Measurements from ENCODE around the gene PARD6B. TPM values are rescaled to one million over a fixed set of nuclear protein-coding genes. Genes with fewer than 3 reads are reported as not detected.

Gene PARD6B
- total and polyA plus RNA-seq, 2 donors (not counting 1 experiment from before 2014, with no cell fraction given): 0.91 to 6.0 TPM

- TF ChIP-seq CTCF (IDR thresholded peaks at IDR 0.05): no peak
- no peak for TF ChIP-seq EZH2 (IDR thresholded peaks at IDR 0.05; ENCODE audit: borderline replicate concordance, insufficient read depth, low read depth, low read length, poor library complexity, severe bottlenecking)
- Mint-ChIP-seq H3K27ac (no peak overlapping the region), H3K4me1 (no peaks in the 10 kb centered on the region), H3K27me3 (peaks cover 3% of the 10 kb centered on the region), H3K9me3 (ENCODE audit: insufficient read depth) (no peaks in the 10 kb centered on the region), H3K4me3 (no peak overlapping the region)
- ATAC-seq (ENCODE audit: low read depth) (no peak), DNase-seq (no peak)
- H3K4me3 ChIP-seq (ENCODE audit: control extremely low read depth in 1 of 5, extremely low read depth in 1 of 5, insufficient read depth in 1 of 5, low read depth in 2 of 5, low read length in 4 of 5): no peak overlapping the region
- no peaks in the 10 kb centered on the region for H3K9me3 ChIP-seq (ENCODE audit: control extremely low read depth in 1 of 3, control insufficient read depth in 2 of 3, insufficient read depth in 1 of 3, low read length in 2 of 3)
- H3K4me1 ChIP-seq (ENCODE audit: control insufficient read depth in 2 of 2, insufficient read depth in 2 of 2, low read length in 2 of 2): no peaks in the 10 kb centered on the region
- H4K20me1 ChIP-seq (ENCODE audit: control insufficient read depth, insufficient read depth, low read length, poor library complexity, severe bottlenecking): no peaks in the 10 kb centered on the region
- 83% methylated on average over 5 of the region's 6 CpGs for WGBS (ENCODE audit: insufficient coverage)
- H3K36me3 ChIP-seq (replicated peaks in 1 of 2; ENCODE audit: control extremely low read depth in 1 of 2, control insufficient read depth in 1 of 2, extremely low read depth in 1 of 2, insufficient read depth in 2 of 2, low read length in 1 of 2): no peaks in the 10 kb centered on the region
- H3K27ac ChIP-seq (ENCODE audit: low read length in 2 of 2): no peak overlapping the region
- H3K4me2 ChIP-seq (replicated peaks; ENCODE audit: low read depth, low read length, poor library complexity, severe bottlenecking): no peak overlapping the region
- intact Hi-C loops (cut with micrococcal nuclease): no loop called here
- no peak overlapping the region for H3K9ac ChIP-seq (ENCODE audit: low read length)
- no peak overlapping the region for H2AFZ ChIP-seq (ENCODE audit: insufficient read depth, low read depth, low read length, poor library complexity, severe bottlenecking)
- POLR2A ChIA-PET: no interaction called here
- no peaks in the 10 kb centered on the region for H3K27me3 ChIP-seq (replicated peaks in 1 of 4; ENCODE audit: control extremely low read depth in 1 of 4, control insufficient read depth in 3 of 4, insufficient read depth in 4 of 4, low read length in 3 of 4)
- CTCF ChIA-PET: no interaction called here
- no peaks in the 10 kb centered on the region for H3K79me2 ChIP-seq (ENCODE audit: control insufficient read depth, insufficient read depth, low read length)
Observed at GRCh38 chr20:50762045-50762422, 30.7 kb downstream of the PARD6B start.

GRCh38 chr20:50762435-50763220 is 31.2 kb downstream of the PARD6B start:
- TF ChIP-seq EZH2 (IDR thresholded peaks at IDR 0.05; ENCODE audit: borderline replicate concordance, insufficient read depth, low read depth, low read length, poor library complexity, severe bottlenecking) (no peak), CTCF (IDR thresholded peaks at IDR 0.05) (no peak)
- H2AFZ ChIP-seq (ENCODE audit: insufficient read depth, low read depth, low read length, poor library complexity, severe bottlenecking): no peak overlapping the region
- H3K9me3 ChIP-seq (ENCODE audit: control extremely low read depth in 1 of 3, control insufficient read depth in 2 of 3, insufficient read depth in 1 of 3, low read length in 2 of 3): no peaks in the 10 kb centered on the region
- H3K27me3 Mint-ChIP-seq: peaks cover 8% of the 10 kb centered on the region
- ChIA-PET POLR2A (no interaction called here), CTCF (interaction anchor here (1.0 kb wide), 1 partner anchor 14 kb away, joined by 4 read pairs; no protein-coding TSS in a partner anchor)
- DNase-seq (no peak), ATAC-seq (ENCODE audit: low read depth) (no peak)
- no peak overlapping the region for H3K4me3 Mint-ChIP-seq
- intact Hi-C loops (cut with micrococcal nuclease): no loop called here
- 96% methylated on average over 8 of the region's 12 CpGs for WGBS (ENCODE audit: insufficient coverage)
- H3K27me3 ChIP-seq (replicated peaks in 1 of 4; ENCODE audit: control extremely low read depth in 1 of 4, control insufficient read depth in 3 of 4, insufficient read depth in 4 of 4, low read length in 3 of 4): no peaks in the 10 kb centered on the region
- no peak overlapping the region for H3K4me2 ChIP-seq (replicated peaks; ENCODE audit: low read depth, low read length, poor library complexity, severe bottlenecking)
- H3K4me1 ChIP-seq (ENCODE audit: control insufficient read depth in 2 of 2, insufficient read depth in 2 of 2, low read length in 2 of 2): no peaks in the 10 kb centered on the region
- H3K4me1 Mint-ChIP-seq: no peaks in the 10 kb centered on the region
- no peaks in the 10 kb centered on the region for H4K20me1 ChIP-seq (ENCODE audit: control insufficient read depth, insufficient read depth, low read length, poor library complexity, severe bottlenecking)
- H3K9me3 Mint-ChIP-seq (ENCODE audit: insufficient read depth): no peaks in the 10 kb centered on the region
- H3K36me3 ChIP-seq (replicated peaks in 1 of 2; ENCODE audit: control extremely low read depth in 1 of 2, control insufficient read depth in 1 of 2, extremely low read depth in 1 of 2, insufficient read depth in 2 of 2, low read length in 1 of 2): no peaks in the 10 kb centered on the region
- H3K27ac Mint-ChIP-seq: no peak overlapping the region
- no peak overlapping the region for H3K9ac ChIP-seq (ENCODE audit: low read length)
- no peaks in the 10 kb centered on the region for H3K79me2 ChIP-seq (ENCODE audit: control insufficient read depth, insufficient read depth, low read length)
- no peak overlapping the region for H3K27ac ChIP-seq (ENCODE audit: low read length in 2 of 2)
- no peak overlapping the region for H3K4me3 ChIP-seq (ENCODE audit: control extremely low read depth in 1 of 5, extremely low read depth in 1 of 5, insufficient read depth in 1 of 5, low read depth in 2 of 5, low read length in 4 of 5)
